ENCODE results near the gene WWTR1. TPM values are rescaled to one million over a fixed set of nuclear protein-coding genes. Genes with fewer than 3 reads are reported as not detected.

WWTR1 gene
- total and polyA plus RNA-seq, 2 of the 4 experiments (the other 2 are of a cell fraction): 38.9 to 65.3 TPM

DNA sequence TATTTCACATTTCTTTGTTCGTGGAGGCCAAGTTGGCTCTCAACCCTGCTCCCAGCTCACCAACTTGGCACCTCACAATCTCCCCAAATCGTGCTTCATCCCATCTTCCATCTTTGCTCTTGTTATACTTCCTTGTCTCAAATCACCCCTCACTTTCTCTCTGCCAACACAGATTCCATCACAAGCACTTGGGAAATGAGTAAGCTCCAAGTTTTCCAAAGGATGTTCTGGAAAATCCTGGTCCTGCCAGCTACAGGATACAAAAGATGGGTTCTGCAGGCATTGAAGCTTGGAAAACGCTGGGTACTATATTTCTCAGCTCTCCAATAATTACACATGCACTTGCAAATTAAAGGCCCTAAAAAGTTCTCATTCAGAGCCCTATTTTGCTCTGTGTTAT is 187.4 kb downstream of the WWTR1 start (continued):
- TF ChIP-seq MAZ (IDR thresholded peaks at IDR 0.05; ENCODE audit: borderline replicate concordance, low read depth, low read length) (no peak), CHD1 (IDR thresholded peaks at IDR 0.05; ENCODE audit: low read depth, low read length) (no peak), CEBPB (IDR thresholded peaks at IDR 0.05; ENCODE audit: low read depth, low read length) (no peak), RCOR1 (IDR thresholded peaks at IDR 0.05; ENCODE audit: insufficient replicate concordance, low read length) (no peak), MAFK (IDR thresholded peaks at IDR 0.05; ENCODE audit: low read depth, low read length) (no peak)

DNA sequence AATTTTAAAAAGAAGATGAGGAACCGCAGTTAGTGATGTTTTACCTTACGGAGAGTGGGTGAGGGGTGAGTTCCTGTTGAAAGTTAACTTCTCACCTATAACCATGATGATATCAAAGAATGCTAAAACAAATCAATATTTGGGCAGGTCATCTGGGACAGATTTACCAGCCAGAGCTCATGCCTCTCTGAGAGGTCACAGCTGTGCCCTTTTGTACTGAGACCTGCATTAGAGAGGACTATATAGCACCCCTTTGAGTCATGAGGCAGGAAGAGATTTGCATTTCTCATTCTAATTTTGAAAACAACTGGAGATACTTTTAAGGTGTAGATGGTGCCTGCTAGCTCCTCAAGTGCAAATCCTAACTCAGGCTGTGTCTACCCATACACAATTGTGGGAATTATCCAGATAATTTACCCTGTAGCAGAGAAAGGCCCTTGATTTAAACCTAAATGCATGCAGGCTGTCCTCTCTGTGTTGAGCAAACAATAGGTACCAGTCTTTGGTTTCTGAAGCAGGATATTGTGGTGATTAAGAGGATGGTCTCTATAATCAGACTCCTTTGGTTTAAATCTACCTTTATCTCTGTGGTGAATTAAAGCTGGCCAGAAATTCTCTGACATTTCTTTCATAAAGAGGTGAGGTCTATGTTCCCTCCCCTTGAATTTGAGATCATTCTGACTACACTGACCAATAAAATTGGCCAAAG is 189.2 kb downstream of the WWTR1 start:
- H4K20me1 ChIP-seq (ENCODE audit: insufficient read depth, low read length): no peaks in the 10 kb centered on the region
- peak overlapping the region; percentile 57 to 76; a peak in 3 of 4 replicates for H4K8ac ChIP-seq (ENCODE audit: low read depth in 2 of 2, low read length in 2 of 2)
- H3K4ac ChIP-seq (ENCODE audit: low read depth, low read length): peak overlapping the region; percentile 18; the same call in 1 of the 2 replicates
- H4K5ac ChIP-seq (ENCODE audit: low read depth, low read length): peak overlapping the region; percentile 70; the same call in 1 of the 2 replicates
- H2BK20ac ChIP-seq (ENCODE audit: low read depth, low read length): peak overlapping the region; percentile 78
- H3K9me1 ChIP-seq (ENCODE audit: insufficient read depth, low read length): peaks cover 23% of the 10 kb centered on the region
- peaks cover 30% of the 10 kb centered on the region for H3K4me1 ChIP-seq (ENCODE audit: control insufficient read depth, insufficient read depth, low read length)
- no peak overlapping the region for H3K4me3 ChIP-seq (ENCODE audit: insufficient read depth, low read depth, low read length)
- intact Hi-C loops (cut with micrococcal nuclease): no loop called here
- no peaks in the 10 kb centered on the region for H3K27me3 ChIP-seq (ENCODE audit: control insufficient read depth, insufficient read depth, low read length)
- peak overlapping the region; percentile 86 for H2BK120ac ChIP-seq (ENCODE audit: low read depth, low read length)
- 0 out of 2 replicates have a peak overlapping the region, but pooled peaks have one; percentile 3 for H3K56ac ChIP-seq (ENCODE audit: extremely low read depth, insufficient read depth, low read length)
- BruUV-seq (replicated peaks): no TSS peak
- dilution Hi-C loops (cut with HindIII; ENCODE audit: low sequenced_read_pairs, unreplicated experiment): no loop called here
- peak overlapping the region; percentile 86; the same call in 2 of the 3 replicates for H2BK15ac ChIP-seq (ENCODE audit: low read depth, low read length)
- H3K18ac ChIP-seq (ENCODE audit: low read depth, low read length): peak overlapping the region; percentile 79; the same call in 1 of the 2 replicates
- no peak overlapping the region for H3K9ac ChIP-seq (ENCODE audit: low read depth, low read length)
- peaks cover 0 to 16% of the 10 kb centered on the region in 2 experiments; a peak in 2 of 4 replicates for H3K79me1 ChIP-seq (ENCODE audit: low read depth in 1 of 2, low read length in 2 of 2)
- in situ Hi-C loops (cut with MboI; ENCODE audit: low sequenced_read_pairs): no loop called here
- H3K23ac ChIP-seq (ENCODE audit: low read depth, low read length): peak overlapping the region; percentile 56; the same call in 1 of the 2 replicates
- DNase-seq (no peak), ATAC-seq (ENCODE audit: low read depth) (no peak)
- no peak overlapping the region for H3K4me2 ChIP-seq (ENCODE audit: low read depth, low read length)
- peak overlapping the region; percentile 29 for H2BK5ac ChIP-seq (ENCODE audit: low read depth, low read length, poor library complexity, severe bottlenecking)
- no peak overlapping the region for H2AFZ ChIP-seq (replicated peaks; ENCODE audit: low read length, poor library complexity)
- ChIA-PET CTCF (interaction anchor here (1.1 to 1.2 kb wide), 2 partner anchors 14 to 78 kb away, joined by 5 read pairs; no protein-coding TSS in a partner anchor), POLR2A (ENCODE audit: unreplicated experiment) (no interaction called here)
- no peaks in the 10 kb centered on the region for H3K9me3 ChIP-seq (ENCODE audit: control insufficient read depth, insufficient read depth, low read length)
- H3K14ac ChIP-seq (replicated peaks; ENCODE audit: low read depth, low read length): peak overlapping the region; percentile 80
- no peak overlapping the region for H3K27ac ChIP-seq (ENCODE audit: insufficient read depth, low read length)
- no peaks in the 10 kb centered on the region for H3K36me3 ChIP-seq (ENCODE audit: control insufficient read depth, insufficient read depth, low read length)
- H2AK5ac ChIP-seq (ENCODE audit: low read depth, low read length): peak overlapping the region; percentile 70
- H2AK9ac ChIP-seq (replicated peaks; ENCODE audit: low read depth, low read length, poor library complexity): no peak overlapping the region
- WGBS, 2 experiments (ENCODE audit: extremely low coverage in 2 of 2, insufficient read length in 1 of 2): no CpG with 5 or more reads among the region's 2 CpGs
- peak overlapping the region; percentile 52 for H4K91ac ChIP-seq (ENCODE audit: insufficient read depth, low read depth, low read length)
- TF ChIP-seq RCOR1 (IDR thresholded peaks at IDR 0.05; ENCODE audit: insufficient replicate concordance, low read length) (no peak), CHD1 (IDR thresholded peaks at IDR 0.05; ENCODE audit: low read depth, low read length) (no peak), BHLHE40 (IDR thresholded peaks at IDR 0.05; ENCODE audit: low read depth, low read length) (no peak), MXI1 (IDR thresholded peaks at IDR 0.05; ENCODE audit: borderline replicate concordance, low read depth, low read length) (no peak), POLR2A (IDR thresholded peaks at IDR 0.05; ENCODE audit: low read depth, low read length) (no peak), MAFK (IDR thresholded peaks at IDR 0.05; ENCODE audit: low read depth, low read length) (no peak), RAD21 (IDR thresholded peaks at IDR 0.05; ENCODE audit: low read length) (no peak), MAZ (IDR thresholded peaks at IDR 0.05; ENCODE audit: borderline replicate concordance, low read depth, low read length) (no peak), SMC3 (IDR thresholded peaks at IDR 0.05; ENCODE audit: low read depth, low read length) (no peak), FOS (IDR thresholded peaks at IDR 0.05; ENCODE audit: low read depth, low read length) (no peak), NFE2L2 (IDR thresholded peaks at IDR 0.05; ENCODE audit: low read depth, low read length) (no peak)
- TF ChIP-seq, protein P1, sequence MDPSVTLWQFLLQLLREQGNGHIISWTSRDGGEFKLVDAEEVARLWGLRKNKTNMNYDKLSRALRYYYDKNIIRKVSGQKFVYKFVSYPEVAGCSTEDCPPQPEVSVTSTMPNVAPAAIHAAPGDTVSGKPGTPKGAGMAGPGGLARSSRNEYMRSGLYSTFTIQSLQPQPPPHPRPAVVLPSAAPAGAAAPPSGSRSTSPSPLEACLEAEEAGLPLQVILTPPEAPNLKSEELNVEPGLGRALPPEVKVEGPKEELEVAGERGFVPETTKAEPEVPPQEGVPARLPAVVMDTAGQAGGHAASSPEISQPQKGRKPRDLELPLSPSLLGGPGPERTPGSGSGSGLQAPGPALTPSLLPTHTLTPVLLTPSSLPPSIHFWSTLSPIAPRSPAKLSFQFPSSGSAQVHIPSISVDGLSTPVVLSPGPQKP (IDR thresholded peaks at IDR 0.05; ENCODE audit: borderline replicate concordance, low read depth, low read length): no peak
- TF ChIP-seq, protein P2, sequence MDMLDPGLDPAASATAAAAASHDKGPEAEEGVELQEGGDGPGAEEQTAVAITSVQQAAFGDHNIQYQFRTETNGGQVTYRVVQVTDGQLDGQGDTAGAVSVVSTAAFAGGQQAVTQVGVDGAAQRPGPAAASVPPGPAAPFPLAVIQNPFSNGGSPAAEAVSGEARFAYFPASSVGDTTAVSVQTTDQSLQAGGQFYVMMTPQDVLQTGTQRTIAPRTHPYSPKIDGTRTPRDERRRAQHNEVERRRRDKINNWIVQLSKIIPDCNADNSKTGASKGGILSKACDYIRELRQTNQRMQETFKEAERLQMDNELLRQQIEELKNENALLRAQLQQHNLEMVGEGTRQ (IDR thresholded peaks at IDR 0.05; ENCODE audit: low read depth, low read length): no peak

Data from IMR-90 (cell line).